Activated CD8-positive, alpha-beta memory T cell treated with anti-CD3 and anti-CD28 coated beads for 48 hours (primary cell): ENCODE data around the gene RRP15.

Source experiments
- DNase-seq, 3 experiments: peaks; one replicate each; pipeline ENCODE4 v3.0.0-alpha.2; 2020; ENCODE audit warnings: low read depth in 2 of 3, low spot score in 2 of 3

Gene RRP15, protein sequence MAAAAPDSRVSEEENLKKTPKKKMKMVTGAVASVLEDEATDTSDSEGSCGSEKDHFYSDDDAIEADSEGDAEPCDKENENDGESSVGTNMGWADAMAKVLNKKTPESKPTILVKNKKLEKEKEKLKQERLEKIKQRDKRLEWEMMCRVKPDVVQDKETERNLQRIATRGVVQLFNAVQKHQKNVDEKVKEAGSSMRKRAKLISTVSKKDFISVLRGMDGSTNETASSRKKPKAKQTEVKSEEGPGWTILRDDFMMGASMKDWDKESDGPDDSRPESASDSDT

DNA sequence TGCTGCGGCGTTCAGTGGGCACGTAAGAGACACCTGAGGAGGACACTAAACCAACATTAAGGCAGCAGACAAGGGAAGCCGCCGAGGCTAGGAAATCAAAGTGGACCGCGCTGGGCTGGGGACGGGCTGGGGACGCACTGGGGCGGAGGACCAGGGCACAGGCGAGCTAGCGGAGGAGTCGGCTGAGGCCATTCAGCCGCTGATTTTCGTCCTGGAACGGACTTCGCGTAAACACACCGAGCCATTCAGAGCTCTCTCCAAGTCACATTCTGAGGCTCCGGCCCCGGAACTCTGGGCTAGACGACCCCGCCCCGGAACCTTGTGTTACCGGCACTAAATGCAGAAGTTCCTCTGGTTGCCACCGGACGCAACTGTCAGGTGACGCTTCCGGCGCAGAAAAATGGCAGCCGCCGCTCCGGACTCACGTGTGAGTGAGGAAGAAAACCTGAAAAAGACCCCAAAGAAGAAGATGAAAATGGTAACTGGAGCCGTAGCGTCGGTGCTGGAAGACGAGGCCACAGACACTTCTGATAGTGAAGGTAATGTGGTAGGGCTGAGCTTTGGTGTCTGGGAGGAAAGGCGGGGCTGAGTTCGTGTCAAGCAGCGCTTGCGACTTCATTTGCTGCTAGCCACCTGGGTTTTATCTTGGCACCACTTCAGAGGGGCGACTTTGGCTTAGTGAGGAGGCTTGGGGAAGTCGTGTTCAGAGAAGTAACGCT lies at the start of gene RRP15:
Gene RRP15 (plus strand): TSS at position 377 of the 719 bp plus-strand sequence. CDS start 24 bp downstream, at position 401.
- DNase-seq = peak; percentile 67 to 76 (median 72)

DNA sequence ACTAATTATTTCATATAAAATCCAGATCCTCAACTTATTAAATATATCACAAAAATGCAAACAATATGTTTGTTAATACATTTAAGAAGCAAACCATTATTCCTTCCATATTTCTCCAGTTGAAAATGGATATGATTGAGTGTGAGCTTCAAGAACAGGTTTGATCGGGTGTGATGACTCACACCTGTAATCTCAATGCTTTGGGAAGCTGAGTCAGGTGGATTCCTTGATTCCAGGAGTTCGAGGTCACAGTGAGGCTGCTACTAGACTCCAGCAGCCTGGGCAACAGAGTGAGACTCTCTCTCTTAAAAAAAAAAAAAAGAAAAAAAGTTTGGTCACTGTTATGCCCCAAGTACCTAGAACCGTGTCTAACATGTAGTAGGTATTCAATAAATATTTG lies 42.9 kb upstream of the RRP15 start:
- no peak for DNase-seq

DNA sequence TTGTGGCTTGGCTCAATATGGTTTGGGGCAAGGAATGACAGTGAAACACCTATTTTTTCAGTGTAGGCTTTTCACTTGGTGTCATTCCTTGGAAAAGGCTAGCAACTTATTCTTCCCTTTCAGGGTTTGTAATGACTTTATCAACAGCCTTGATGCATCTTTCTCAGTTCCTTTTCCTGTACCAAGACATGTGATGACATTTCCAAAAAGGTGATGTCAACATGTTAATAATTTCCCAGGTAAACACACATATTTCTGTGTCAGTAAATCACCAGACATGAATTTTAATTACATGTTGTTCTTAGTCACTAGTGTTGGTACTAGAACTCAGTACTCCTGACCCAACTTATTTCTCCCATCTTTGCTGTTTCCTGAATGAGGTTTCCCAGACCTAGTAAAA lies 37.8 kb upstream of the RRP15 start:
- no peak for DNase-seq

DNA sequence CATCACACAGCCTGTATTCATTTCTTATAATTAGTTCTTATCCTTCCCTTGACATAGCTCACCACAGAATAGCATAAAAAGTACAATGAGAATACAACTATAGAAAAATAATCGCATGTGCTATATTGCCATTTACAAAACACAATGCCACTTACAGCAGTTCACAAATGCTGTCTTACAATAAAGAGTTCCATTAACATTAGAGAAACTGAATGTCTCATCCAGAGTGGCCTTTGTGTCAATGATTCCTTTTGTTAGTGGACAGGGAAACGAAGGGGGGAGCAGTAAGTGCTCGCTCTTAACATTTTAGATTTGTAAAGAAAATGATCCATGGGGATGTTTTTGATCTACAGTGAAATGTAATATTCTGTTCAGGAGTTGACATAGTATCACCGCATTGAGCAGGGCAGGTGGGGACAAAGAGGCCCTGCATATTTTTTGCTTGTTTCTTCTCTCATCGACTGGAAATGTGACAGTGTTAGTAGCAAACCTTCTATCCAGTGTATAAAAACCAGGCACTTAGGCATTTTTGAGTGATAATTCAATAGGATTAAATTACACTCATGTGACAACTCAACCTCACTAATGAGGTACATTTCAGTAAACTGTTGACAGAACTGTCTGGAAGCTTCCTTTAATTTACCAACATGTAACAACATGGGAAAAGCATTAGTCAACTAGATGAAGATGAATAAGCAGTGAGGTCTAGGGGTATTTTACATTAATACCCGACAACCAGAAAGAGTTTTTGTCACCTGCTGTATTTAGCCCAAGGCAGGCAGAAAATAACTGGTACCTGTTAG lies 35.6 kb upstream of the RRP15 start:
- DNase-seq = no peak

DNA sequence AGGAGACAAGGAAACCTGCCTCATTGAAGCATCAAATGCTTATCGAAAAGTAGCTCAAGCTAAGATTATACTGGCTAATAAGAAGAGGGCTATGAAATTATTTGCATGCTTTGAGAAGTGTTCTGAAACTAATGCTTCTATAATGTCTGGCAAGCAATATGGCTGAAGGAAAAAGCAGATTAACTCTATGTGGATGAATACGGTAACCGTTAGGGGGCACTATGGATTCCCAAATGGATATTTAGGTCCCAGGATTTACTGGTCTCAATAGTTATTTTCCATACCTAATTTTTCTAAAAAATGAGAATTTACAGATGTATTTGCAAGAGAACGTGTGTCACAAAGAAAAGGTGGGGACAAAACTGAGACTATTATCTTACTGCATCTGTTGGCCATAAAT lies 34.6 kb upstream of the RRP15 start:
- no peak for DNase-seq

DNA sequence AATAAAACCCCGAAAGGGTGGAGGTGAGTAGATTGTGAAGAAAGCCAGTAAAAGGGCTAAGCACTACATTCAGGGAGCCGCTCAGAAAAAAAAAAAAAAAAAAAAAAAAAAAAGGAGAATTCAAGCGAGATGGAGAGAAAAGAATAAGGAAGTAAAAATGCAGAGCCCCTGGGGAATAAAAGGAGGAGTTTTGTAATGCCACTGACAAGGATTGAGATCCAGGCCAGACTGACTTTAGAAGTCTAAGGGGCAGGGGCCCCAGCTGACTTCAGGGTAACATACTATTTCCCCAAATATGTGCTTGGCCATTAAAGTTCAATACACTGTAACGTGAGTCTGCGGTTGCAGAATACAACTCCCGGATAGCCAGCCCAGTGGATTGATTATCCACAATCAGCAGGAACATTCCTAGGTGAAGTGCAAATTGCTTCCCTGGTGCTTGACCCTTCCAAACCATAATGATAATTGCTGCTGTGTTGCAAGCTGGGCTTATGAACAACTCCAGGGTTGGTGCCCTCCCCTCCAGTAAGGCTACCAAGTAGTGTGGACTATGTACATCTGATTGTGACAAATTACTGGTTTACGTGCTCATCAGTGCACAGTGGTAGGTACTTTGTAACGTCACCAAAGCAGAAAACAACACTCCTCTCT lies 30.7 kb upstream of the RRP15 start:
- DNase-seq = no peak

DNA sequence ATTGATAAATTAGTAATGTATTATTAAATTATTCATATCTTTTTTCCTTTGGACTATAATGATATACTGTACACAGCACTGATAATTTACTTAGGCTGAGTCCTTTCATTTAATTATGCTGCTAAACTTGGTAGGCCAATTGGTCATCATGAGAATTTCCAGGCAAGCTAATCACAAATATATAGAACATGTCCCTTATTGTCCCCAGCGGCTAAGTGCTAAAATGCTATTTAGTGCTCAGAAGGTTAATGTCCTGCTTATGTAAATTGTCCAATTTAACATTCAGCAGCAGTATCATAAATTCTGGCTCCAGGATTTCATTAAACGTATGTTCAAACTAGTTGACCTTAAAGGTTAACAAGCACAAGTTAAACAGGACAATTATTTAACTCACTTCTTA lies 30.0 kb upstream of the RRP15 start:
- DNase-seq = no peak

DNA sequence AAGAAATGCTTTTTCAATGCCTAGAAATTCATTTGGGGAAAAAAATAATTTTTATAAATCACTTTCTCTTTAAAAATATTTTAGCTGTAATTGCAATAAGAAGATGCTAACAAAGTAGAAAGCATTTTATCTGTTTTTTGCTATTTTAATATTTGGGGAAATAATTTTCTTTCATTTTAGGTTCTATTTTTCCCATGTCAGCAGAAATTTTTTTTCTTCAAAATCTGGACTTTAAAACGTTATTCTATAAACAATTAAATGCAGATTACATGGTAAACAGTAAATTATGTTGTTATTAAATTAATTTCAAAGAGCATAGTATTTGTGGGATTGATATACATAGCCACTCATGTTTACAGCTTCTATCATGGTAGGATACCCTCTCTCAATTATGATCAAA lies 27.7 kb upstream of the RRP15 start:
- DNase-seq = no peak

DNA sequence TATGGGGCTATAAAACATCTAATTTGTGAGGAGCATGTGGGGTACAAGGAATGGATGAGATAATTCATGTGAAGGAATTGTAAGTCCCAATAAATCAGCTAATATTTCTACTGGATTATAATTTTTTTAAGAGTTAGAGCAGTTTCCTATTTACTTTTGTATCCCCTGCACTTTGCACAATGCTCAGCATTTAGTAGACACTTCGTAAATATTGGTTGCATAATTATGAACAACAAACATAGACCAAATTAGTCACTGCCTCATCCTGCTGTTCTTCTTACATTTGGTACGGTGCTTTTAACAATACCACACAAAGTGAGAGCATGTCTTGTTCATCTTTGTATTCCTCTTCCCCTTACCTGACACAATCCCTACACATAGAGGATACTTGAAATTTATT lies 27.1 kb upstream of the RRP15 start:
- no peak for DNase-seq

DNA sequence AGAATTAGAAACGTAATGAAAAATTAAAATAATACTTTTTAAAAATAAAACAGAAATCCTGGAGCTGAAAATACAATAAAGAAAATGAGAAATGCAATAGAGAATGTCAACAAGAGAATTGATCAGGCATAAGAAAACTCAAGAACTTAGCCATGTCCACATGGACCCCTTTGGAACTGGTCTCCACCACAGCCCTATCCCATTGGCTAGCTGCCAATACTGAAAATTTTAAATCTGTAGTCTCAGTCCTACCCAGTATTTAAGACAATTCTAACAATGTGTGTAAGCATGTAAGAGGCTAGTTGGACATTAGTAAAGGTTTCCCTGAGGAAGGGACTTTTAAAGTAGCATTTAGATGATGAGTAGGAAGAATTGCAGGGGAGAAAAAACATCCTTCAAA lies 25.8 kb upstream of the RRP15 start:
- DNase-seq = no peak

DNA sequence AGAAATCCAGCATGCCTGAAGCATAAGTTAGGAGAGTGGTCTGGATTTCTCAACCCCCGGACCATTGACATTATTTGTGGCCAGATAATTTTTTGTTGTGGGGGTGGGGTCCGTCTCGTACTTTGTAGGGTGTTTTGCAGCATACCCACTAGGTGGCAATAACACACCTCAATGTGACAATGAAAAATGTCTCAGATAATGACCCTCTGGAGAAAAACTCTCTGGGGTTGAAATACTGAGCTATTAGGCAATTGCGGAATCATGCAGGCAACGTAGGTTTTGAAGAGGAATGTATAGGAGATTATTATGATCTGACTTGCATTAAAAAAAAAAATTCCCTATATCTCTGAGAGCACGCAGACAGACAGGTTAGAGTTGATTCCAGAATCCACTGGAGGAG lies 25.3 kb upstream of the RRP15 start:
- no peak for DNase-seq

DNA sequence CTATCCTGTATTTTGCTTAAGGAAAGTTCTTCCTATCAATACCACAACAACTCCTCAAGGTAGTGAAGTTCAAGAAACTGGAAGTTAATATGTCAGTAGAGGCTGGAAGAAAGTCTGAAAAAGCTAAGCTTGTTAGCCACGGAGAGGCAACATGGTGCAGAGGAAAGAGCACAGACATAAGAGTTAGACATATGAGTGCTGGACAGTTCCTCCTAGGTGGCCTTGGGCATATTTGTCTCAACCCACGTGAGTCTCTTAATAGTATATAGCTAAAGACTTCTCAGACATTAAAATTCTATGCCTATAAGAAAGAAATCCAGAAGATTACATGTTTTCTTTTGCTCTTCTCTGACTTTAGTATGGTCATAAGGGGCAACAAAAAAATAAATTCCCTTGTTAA lies 22.8 kb upstream of the RRP15 start:
- DNase-seq = no peak

DNA sequence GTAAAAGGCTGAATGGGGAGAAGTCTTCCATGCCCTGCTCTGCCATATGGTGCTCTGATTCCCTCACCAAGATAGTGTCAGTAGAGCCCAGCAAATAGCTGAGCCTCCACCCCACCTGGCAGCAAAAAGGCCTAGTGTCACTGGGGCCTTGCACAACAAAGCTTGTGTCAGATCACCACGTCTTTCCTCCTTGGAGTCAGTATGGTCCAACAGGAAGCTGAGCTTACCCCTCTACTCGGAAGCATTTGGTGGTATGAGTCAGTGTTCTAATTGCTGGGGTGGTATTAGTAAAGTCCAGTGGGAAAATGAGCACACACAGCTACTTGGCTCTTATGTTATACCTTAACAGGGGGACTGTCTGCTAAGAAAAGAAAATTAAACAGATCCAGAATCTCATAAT lies 18.7 kb upstream of the RRP15 start:
- DNase-seq = no peak

DNA sequence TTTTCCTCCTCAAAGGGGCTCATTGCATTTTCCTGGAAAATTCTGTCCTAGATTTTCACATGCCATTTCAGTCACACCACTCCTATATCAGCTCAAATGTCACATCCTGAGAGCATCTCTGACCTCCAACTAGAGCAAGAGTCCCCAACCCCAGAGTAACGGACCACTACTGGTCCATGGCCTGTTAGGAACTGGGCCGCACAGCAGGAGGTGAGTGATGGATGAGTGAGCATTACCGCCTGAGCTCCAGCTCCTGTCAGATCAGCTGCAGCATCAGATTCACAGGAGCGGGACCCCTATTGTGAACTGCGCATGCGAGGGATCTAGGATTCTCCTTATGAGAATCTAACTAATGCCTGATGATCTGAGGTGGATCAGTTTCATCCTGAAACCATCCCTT lies 12.7 kb upstream of the RRP15 start:
- no peak for DNase-seq

DNA sequence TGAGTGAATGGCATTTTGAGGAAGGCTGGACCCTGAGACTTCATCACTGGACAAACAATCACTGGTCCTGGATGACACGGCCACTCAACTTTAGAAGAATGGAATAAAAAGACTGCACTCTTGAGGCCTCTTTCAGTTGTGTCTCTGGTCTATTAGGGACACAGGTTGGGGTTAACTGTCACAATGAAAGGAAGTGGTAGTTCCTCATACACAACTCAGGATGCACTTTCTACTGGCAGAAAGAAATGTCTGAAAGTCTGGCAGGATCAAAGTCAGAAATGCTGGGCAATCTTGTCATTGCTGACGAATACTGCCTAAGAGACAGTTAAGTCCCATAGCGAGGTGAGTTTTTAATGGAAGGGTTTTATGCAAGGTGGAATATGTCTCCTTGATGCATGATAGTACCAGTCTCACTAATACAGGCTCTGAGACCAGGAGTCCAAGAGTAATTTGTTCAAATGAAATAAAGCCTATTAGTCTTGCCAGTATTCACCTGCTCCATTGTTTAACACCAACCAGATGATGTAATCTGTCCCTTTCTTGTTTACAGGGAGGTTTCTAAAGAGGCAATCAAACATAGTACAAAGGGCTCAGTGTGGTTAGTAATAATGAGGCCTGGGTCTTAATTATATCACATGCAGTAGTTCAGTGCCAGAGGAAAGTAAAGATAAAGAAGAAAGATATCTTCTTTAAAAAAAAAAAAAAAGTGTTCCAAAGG lies 11.2 kb upstream of the RRP15 start:
- DNase-seq = no peak

DNA sequence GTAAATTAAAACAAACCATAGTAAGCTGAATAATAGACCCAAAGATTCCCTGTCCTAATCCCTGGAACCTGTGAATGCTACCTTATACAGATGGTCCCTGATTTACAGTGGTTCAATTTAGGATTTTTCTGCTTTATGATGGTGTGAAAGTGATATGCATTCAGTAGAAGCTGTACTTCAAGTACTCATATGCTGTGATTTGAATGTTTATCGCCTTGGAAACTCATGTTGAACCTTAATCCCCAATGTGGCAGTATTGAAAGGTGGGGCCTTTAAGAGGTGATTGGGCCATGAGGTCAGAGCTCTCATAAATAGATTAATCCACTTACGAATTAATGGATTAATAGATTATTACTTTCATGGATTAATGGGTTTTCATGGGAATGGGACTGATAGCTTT lies 10.6 kb upstream of the RRP15 start:
- DNase-seq = no peak

DNA sequence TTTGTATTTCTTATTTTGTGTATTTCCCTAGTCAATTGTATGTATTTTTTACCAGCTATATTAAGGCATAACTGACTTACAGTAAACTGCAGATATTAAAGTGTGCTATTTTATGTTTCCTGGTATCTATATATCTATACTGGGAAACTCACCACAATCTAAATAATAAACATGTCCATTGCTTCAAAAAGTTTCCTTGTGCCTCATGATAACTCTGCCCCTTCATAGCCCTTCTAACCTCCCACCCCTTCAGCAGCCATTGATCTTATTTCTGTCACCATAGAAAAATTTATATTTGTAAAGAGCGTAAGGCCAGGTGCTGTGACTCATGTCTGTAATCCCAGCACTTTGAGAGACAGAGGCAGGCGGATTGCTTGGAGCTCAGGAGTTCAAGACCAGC lies 9.3 kb upstream of the RRP15 start:
- DNase-seq = no peak

DNA sequence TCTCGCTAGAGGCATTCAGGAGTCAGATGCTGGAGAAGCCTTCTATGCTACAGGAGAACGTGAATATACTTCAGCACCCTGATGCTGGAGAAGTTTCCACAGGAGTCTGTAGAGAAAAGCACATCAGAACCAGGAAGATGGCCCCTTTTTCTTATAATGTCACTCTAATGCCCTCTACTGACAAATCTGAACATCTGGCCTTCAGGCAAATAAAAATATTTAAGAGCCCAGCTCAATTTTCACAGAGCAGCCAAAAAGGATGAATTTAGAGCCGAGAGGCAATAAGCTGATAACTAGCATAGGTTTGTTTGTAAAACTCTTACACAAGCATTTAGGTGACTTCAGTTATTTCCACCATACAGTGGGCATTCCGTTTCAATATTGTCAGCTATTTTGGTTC lies 3.8 kb upstream of the RRP15 start:
- no peak for DNase-seq

DNA sequence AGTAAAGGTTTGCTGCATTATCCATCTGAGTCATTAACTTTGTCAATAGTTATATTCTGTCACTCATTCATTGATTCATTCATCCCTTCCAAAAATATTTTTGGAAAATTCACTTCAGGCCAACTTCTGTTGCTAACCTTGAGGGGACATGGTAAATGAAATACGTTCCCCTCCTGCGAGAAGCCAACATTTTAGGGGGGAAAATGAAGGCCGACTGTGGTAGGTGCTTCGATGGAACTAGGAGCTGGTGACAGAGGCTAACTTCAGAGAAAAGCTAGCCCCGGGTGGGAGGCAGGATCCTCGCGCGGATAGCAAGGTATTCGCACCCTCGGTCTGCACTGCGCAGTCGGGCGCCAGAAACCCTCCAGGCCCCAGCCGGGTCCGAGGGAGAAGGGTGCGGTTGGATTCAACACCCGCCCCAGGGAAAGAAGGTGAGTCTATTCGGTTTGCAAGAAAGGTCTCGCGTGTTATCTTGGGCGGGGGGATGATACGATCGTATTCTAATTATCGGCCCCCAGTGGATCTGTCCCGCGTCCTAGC lies 646 bp upstream of the RRP15 start:
- DNase-seq = peak in 1 of 3 experiments; percentile 3

DNA sequence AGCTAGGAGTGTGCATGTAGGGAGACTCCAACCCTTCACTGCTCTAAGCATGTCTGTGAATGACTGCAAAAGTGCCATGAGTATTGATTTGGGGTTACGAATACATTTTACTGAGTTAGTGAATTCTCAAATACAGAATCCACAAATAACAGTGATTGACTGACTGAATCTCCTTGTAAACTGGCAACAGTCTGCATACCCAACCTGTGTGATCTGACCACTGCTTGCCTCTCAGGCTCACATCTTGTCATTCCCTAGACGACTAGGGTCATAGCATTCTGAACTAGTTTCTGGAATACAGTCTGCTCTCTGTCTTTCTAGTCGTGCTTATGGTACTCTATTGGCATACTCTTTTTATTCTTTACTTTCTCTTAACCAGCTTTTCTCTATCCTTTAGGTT lies 7.4 kb downstream of the RRP15 start:
- DNase-seq = no peak

DNA sequence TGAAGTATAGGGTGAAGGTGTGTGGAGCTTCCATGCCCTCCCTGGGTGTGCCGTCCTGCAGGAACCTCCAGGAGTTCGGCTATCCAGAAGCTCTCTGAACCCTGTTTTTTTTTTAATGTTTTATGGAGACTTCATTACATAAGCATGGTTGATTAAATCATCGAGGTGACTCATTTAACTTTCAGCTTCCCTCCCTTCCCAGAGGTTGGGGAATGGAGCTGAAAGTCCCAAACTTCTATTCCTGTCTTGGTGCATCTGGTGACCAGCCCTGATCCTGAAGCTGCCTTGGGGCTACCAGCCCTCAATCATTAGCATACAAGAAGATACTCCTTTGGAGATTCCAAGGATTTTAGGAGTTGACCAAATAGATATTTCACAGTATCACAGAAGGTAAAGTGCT lies 9.5 kb downstream of the RRP15 start:
- DNase-seq = no peak
